WTC11 (cell line): ENCODE data around the gene F8A1.

Experiments
- ATF3 ChIP-seq: sonication (generic); formaldehyde crosslinking; conservative IDR thresholded peaks from 2 replicates; pipeline ENCODE4 v1.8.1; 2022; ENCODE audit warnings: mild to moderate bottlenecking, missing genetic modification reagents
- CTCF ChIP-seq: fragments of 200-600 bp; IDR thresholded peaks from 2 replicates; pipeline ENCODE4 v1.8.0; 2022; ENCODE audit warnings: antibody characterized with exemption
- SP1 ChIP-seq: sonication (generic); formaldehyde crosslinking; conservative IDR thresholded peaks from 2 replicates; pipeline ENCODE4 v1.8.1; 2022; ENCODE audit warnings: missing genetic modification reagents
- TP53 ChIP-seq: sonication (generic); formaldehyde crosslinking; IDR thresholded peaks from 2 replicates; pipeline ENCODE4 v1.8.1; 2023; ENCODE audit warnings: mild to moderate bottlenecking, missing genetic modification reagents
- ZNF121 ChIP-seq: sonication (generic); formaldehyde crosslinking; IDR thresholded peaks from 2 replicates; pipeline ENCODE4 v1.8.0; 2023; ENCODE audit warnings: missing genetic modification reagents
- ZNF219 ChIP-seq: sonication (generic); formaldehyde crosslinking; IDR thresholded peaks from 2 replicates; pipeline ENCODE4 v1.8.0; 2023; ENCODE audit warnings: missing genetic modification reagents, mild to moderate bottlenecking, borderline replicate concordance

- no peak for TF ChIP-seq ATF3 (CRISPR knock-in tag)
- no peak for TF ChIP-seq CTCF
- no peak for TF ChIP-seq ZNF219 (CRISPR knock-in tag)
- TF ChIP-seq SP1 (CRISPR knock-in tag), result no peak
- TF ChIP-seq ZNF121 (CRISPR knock-in tag), result no peak
- no peak for TF ChIP-seq TP53 (CRISPR knock-in tag)
Observed at GRCh38 chrX:154855256-154855655, 30.9 kb upstream of the F8A1 start.
